Left lung (tissue), 10 donors: ENCODE data around the gene CD59. TPM values are rescaled to one million over a fixed set of nuclear protein-coding genes. Genes with fewer than 3 reads are reported as not detected.

Source experiments
- ATAC-seq: fragments of 200-7000 bp; cut with Tn5 transposase; one replicate; pipeline ENCODE4 v1.9.1; 2020; ENCODE audit warnings: moderate library complexity
- DNase-seq, 4 donors: peaks; one replicate each; pipeline ENCODE4 v3.0.0-alpha.2; 2013 to 2020
- H3K27ac ChIP-seq, 2 donors: fragments of 200-600 bp; sonication (generic) in 1 of 2; one replicate each; pipeline versions ENCODE4 v1.5.0 to v1.8.0; 2020 to 2021
- H3K27me3 ChIP-seq, 2 donors: fragments of 200-600 bp; sonication (generic) in 1 of 2; one replicate each; pipeline versions ENCODE4 v1.5.0 to v1.8.0; 2020 to 2021
- H3K36me3 ChIP-seq, 2 donors: fragments of 200-600 bp; sonication (generic) in 1 of 2; one replicate each; pipeline versions ENCODE4 v1.5.0 to v1.8.0; 2020 to 2021
- H3K4me1 ChIP-seq, 2 donors: fragments of 200-600 bp; one replicate each; pipeline ENCODE4 v1.8.0; 2021
- H3K4me3 ChIP-seq, 2 donors: fragments of 200-600 bp; sonication (generic) in 1 of 2; one replicate each; pipeline versions ENCODE4 v1.5.0 to v1.8.0; 2020 to 2021; ENCODE audit warnings: mild to moderate bottlenecking in 1 of 2
- H3K9me3 ChIP-seq, 2 donors: fragments of 200-600 bp; sonication (generic) in 1 of 2; one replicate each; pipeline versions ENCODE4 v1.5.0 to v1.8.0; 2020 to 2021
- intact Hi-C, 2 donors: fragments of 100-400 bp; cut with DNase I; formaldehyde crosslinking; loops; one replicate each; pipeline versions ENCODE4 v1.11.2 to v1.14.2; 2022
- polyA plus RNA-seq, 6 donors: library from polyadenylated mRNA; unstranded; fragments of 120-200 nt; gene quantifications; one replicate each; pipeline ENCODE4 v1.2.1, GENCODE V29; 2013; ENCODE audit not compliant: insufficient read length in 6 of 6
- total RNA-seq, 2 donors: library from RNA; stranded (reverse); fragmentation: NEBNext Ultra II Directional; extraction: Animal tissue kit (Norgen Biotek cat#: 25700); gene quantifications; one replicate each; pipeline ENCODE4 v1.2.1, GENCODE V29; 2021
- TF ChIP-seq, protein P1 (sequence below), 2 donors: fragments of 200-600 bp; sonication (generic) in 1 of 2; IDR thresholded peaks; one replicate each; pipeline versions ENCODE4 v1.5.0 to v1.8.0; 2021; ENCODE audit warnings: antibody characterized with exemption in 2 of 2
- donor health status: DM: no; HTN: yes; CAD: no.
- donor health status: DM: no; HTN: no; CAD: no.

The CD59 gene
- total and polyA plus RNA-seq, 8 donors, result 190 to 1,244 (median 226) TPM

DNA sequence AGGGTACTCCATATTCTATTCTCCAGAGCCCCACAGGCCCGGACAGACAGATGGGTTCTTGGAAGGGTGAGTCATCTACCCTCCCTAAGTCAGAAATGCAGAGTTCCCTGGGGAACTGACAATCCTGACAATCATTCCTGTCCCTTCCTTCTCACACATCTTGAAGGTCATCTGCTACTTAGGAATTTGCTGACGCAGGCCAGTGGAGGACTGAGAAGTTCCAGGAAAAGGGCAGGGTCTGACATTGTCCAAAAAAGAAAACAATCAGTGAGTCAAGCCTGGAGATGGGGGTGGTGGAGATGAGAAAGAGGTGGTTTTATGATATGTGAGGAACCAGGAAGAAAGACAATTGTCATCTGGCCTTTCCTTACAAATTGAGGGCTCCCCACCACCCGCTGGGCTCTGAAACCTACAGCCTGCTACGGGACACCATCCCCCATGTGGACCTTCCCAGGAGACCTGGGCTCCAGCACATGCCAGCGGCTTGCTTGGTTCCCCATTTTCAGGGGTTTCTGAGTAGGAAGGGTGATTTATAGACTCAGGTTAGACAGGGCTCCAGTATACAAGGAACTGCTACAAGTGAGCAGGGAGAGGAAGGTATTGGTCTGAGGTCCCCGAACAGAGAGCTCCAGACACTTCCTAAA is 12.9 kb downstream of the CD59 start:
- DNase-seq (no peak), ATAC-seq (peak; percentile 40)
- no peaks in the 10 kb centered on the region for H3K27me3 ChIP-seq
- intact Hi-C loops, result no loop called here
- peaks cover 0 to 41% of the 10 kb centered on the region in 2 donors for H3K36me3 ChIP-seq
- H3K4me1 ChIP-seq, result peaks cover 37 to 79% of the 10 kb centered on the region in 2 donors
- no peak overlapping the region for H3K4me3 ChIP-seq
- H3K9me3 ChIP-seq, result no peaks in the 10 kb centered on the region
- TF ChIP-seq, protein P1, sequence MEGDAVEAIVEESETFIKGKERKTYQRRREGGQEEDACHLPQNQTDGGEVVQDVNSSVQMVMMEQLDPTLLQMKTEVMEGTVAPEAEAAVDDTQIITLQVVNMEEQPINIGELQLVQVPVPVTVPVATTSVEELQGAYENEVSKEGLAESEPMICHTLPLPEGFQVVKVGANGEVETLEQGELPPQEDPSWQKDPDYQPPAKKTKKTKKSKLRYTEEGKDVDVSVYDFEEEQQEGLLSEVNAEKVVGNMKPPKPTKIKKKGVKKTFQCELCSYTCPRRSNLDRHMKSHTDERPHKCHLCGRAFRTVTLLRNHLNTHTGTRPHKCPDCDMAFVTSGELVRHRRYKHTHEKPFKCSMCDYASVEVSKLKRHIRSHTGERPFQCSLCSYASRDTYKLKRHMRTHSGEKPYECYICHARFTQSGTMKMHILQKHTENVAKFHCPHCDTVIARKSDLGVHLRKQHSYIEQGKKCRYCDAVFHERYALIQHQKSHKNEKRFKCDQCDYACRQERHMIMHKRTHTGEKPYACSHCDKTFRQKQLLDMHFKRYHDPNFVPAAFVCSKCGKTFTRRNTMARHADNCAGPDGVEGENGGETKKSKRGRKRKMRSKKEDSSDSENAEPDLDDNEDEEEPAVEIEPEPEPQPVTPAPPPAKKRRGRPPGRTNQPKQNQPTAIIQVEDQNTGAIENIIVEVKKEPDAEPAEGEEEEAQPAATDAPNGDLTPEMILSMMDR (IDR thresholded peaks at IDR 0.05), result no peak
- H3K27ac ChIP-seq, result peak overlapping the region; percentile 88

DNA sequence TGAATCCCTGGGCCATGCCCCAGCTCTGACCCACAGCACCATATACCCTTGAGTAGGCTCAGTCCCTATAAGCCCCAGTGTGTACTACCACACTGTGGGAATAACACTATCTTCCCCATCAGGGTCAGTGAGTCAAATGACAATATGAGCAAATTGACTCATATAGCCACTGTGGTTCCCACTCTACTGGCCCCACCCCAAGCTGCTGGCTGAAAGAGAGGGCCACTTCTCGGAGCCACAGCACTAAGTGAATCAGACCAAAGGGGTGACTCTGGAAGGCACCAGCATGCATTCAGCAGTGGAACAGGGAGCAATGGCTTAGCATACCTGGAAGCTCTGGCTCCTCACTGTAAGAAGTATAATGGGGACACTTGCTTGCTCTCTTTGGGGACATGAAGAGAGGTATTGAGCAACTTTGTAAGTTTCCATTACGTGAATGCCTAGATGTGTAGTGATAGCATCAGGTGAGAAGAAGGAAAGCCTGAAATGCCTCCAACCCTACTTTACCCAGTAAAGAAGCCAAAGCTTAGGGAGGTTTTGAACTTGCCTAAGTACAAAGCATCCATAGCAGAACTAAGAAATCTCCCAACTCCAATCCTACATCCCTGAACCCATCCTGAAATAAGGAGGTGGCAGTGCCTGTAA is 13.5 kb downstream of the CD59 start:
- Histone ChIP-seq H3K27me3 (no peaks in the 10 kb centered on the region), H3K4me1 (peaks cover 37 to 82% of the 10 kb centered on the region in 2 donors), H3K36me3 (peaks cover 0 to 47% of the 10 kb centered on the region in 2 donors), H3K9me3 (no peaks in the 10 kb centered on the region), H3K27ac (peak overlapping the region; percentile 88), H3K4me3 (no peak overlapping the region)
- TF ChIP-seq, protein P1 (IDR thresholded peaks at IDR 0.05), result no peak
- ATAC-seq (peak; percentile 64), DNase-seq (peak in 2 of 4 donors; percentile 62)
- intact Hi-C loops, result no loop called here

DNA sequence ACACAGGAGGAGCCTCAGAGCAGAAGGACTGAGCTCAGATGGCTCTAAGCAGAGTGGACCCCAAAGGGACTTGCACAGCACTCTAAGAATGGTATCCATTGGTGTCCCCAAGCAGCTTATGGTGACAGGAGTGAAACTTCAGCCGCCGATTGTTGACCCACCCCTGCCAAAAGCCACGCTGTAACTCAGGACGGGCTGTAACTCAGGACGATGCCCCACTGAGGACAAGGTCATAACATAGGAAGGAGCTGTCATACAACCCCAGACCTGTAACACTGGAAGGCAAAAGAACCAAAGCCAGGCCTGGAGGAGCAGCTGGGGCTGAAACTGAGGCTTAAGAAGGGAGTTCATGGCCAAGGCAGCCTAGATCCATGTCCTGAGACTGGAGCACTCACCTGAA is 14.2 kb downstream of the CD59 start:
- no peaks in the 10 kb centered on the region for H3K27me3 ChIP-seq
- H3K4me3 ChIP-seq, result no peak overlapping the region
- TF ChIP-seq, protein P1 (IDR thresholded peaks at IDR 0.05), result no peak
- H3K9me3 ChIP-seq, result no peaks in the 10 kb centered on the region
- intact Hi-C loops, result no loop called here
- ATAC-seq, result no peak
- H3K4me1 ChIP-seq, result peaks cover 35 to 85% of the 10 kb centered on the region in 2 donors
- H3K36me3 ChIP-seq, result peaks cover 0 to 55% of the 10 kb centered on the region in 2 donors
- DNase-seq, result no peak
- peak overlapping the region; percentile 88 for H3K27ac ChIP-seq

DNA sequence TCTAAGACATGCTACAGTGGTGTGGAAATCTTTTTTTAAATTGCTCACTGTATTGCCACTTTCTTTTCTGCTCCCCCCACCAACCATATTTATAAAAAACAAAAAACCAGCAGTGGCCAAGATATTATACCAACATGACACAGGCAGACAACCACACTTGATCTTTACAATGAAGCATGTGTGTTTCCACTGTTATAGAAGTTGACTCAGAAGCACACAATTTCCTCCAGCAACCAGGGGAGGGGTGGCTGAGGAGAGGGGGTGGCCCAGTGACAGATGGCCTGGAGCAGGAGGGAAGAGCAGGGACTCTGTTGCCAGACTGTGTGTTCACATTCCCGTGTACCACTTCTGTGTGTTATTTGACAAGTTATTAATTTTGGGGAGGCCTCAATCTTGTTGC is 14.8 kb downstream of the CD59 start:
- H3K36me3 ChIP-seq, result peaks cover 0 to 60% of the 10 kb centered on the region in 2 donors
- H3K27me3 ChIP-seq, result no peaks in the 10 kb centered on the region
- TF ChIP-seq, protein P1 (IDR thresholded peaks at IDR 0.05), result no peak
- intact Hi-C loops, result no loop called here
- peaks cover 33 to 85% of the 10 kb centered on the region in 2 donors for H3K4me1 ChIP-seq
- peak overlapping the region; percentile 88 for H3K27ac ChIP-seq
- no peak overlapping the region for H3K4me3 ChIP-seq
- ATAC-seq, result no peak
- DNase-seq, result no peak
- no peaks in the 10 kb centered on the region for H3K9me3 ChIP-seq

DNA sequence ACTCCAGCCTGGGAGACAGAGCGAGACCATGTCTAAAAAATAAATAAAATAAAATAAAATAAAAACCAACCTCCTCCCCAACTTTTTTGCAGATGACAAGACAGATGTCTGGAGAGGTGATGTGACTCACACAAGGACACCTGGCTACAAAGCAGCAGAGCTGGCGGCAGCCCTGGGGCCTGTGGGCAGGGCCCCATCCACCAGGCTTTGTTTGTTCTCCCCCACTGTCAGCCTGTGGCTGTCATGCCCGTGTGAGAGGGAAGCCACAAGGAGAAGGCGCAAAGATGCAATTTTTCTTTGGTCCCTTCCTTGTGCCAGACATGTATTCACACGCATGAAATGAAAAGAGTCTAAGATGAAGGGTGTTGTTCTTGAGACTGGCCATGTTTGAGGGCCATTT is 16.6 kb downstream of the CD59 start:
- Histone ChIP-seq H3K4me1 (peaks cover 29 to 86% of the 10 kb centered on the region in 2 donors), H3K27me3 (no peaks in the 10 kb centered on the region), H3K36me3 (peaks cover 0 to 79% of the 10 kb centered on the region in 2 donors), H3K9me3 (no peaks in the 10 kb centered on the region), H3K4me3 (no peak overlapping the region), H3K27ac (peak overlapping the region in 1 of 2 donors; percentile 37)
- TF ChIP-seq, protein P1 (IDR thresholded peaks at IDR 0.05), result no peak
- intact Hi-C loops, result no loop called here
- DNase-seq (no peak), ATAC-seq (no peak)
